Naive thymus-derived CD4-positive, alpha-beta T cell (primary cell): ENCODE data around the gene UBA1. TPM values are rescaled to one million over a fixed set of nuclear protein-coding genes. Genes with fewer than 3 reads are reported as not detected.
"Not testable (repeated sequence)": the region's sequence is repeated elsewhere in the genome, so short reads cannot be mapped to it uniquely, and the experiment has no call there.

ENCODE experiments used
- ATAC-seq: fragments of 150-1000 bp; cut with Tn5 transposase; 2 replicates; pipeline ENCODE4 v1.10.0; 2021; ENCODE audit warnings: mild to moderate bottlenecking, moderate library complexity
- CTCF ChIA-PET: fragments of 350-600 bp; sonication (Branson Sonifier 250); formaldehyde crosslinking; loops from one replicate; lab custom pipeline; 2021; ENCODE audit warnings: antibody characterized with exemption; lab: Charles Lee
- POLR2A ChIA-PET: fragments of 350-600 bp; sonication (Branson Sonifier 250); formaldehyde crosslinking; loops from one replicate; lab custom pipeline; 2021; ENCODE audit warnings: antibody characterized with exemption, inconsistent platforms; lab: Charles Lee
- DNase-seq, 9 donors: peaks; one replicate each; pipeline versions ENCODE4 v3.0.0 to v3.0.0-alpha.2; 2020 to 2022; ENCODE audit warnings: mixed read lengths in 1 of 9
- H3K27ac ChIP-seq: one replicate; pipeline ENCODE4 v1.7.0; 2013; ENCODE audit warnings: mild to moderate bottlenecking, low read depth, low read length, moderate library complexity
- H3K27me3 ChIP-seq, 2 donors: one replicate each; pipeline ENCODE4 v1.7.0; 2013; ENCODE audit warnings: low read length in 2 of 2, mild to moderate bottlenecking in 2 of 2, moderate library complexity in 2 of 2; ENCODE audit not compliant: control insufficient read depth in 2 of 2, insufficient read depth in 2 of 2
- H3K36me3 ChIP-seq, 3 experiments: 1 replicate in 2 of 3; 2 replicates in 1 of 3; pipeline ENCODE4 v1.7.0; 2013; ENCODE audit warnings: low read length in 3 of 3, mild to moderate bottlenecking in 3 of 3, moderate library complexity in 1 of 3; ENCODE audit not compliant: insufficient read depth in 3 of 3, control insufficient read depth in 2 of 3
- H3K4me1 ChIP-seq, 2 donors: one replicate each; pipeline ENCODE4 v1.7.0; 2013; ENCODE audit warnings: low read length in 2 of 2, mild to moderate bottlenecking in 2 of 2, moderate library complexity in 1 of 2; ENCODE audit not compliant: control insufficient read depth in 2 of 2, insufficient read depth in 2 of 2
- H3K4me3 ChIP-seq: 2 replicates; pipeline ENCODE4 v1.7.0; 2013; ENCODE audit warnings: mild to moderate bottlenecking, low read length
- H3K9me3 ChIP-seq, 3 experiments: 1 replicate in 2 of 3; 2 replicates in 1 of 3; pipeline ENCODE4 v1.7.0; 2013; ENCODE audit warnings: low read length in 3 of 3; ENCODE audit not compliant: control insufficient read depth in 2 of 3
- H3K27ac Mint-ChIP-seq, 9 donors: one replicate each; pipeline ENCODE4 v1.8.0; 2020 to 2022; ENCODE audit warnings: mixed read lengths in 9 of 9, mild to moderate bottlenecking in 8 of 9, moderate library complexity in 5 of 9, inconsistent platforms in 2 of 9
- H3K27me3 Mint-ChIP-seq, 5 donors: one replicate each; pipeline ENCODE4 v1.8.0; 2021 to 2022; ENCODE audit warnings: mixed read lengths in 5 of 5, mild to moderate bottlenecking in 1 of 5
- H3K36me3 Mint-ChIP-seq, 5 donors: one replicate each; pipeline ENCODE4 v1.8.0; 2020 to 2022; ENCODE audit warnings: mixed read lengths in 5 of 5, mild to moderate bottlenecking in 3 of 5, inconsistent platforms in 1 of 5
- H3K4me1 Mint-ChIP-seq, 7 donors: one replicate each; pipeline ENCODE4 v1.8.0; 2020 to 2022; ENCODE audit warnings: mixed read lengths in 7 of 7, mild to moderate bottlenecking in 3 of 7, inconsistent platforms in 1 of 7
- H3K4me3 Mint-ChIP-seq, 10 donors: one replicate each; pipeline ENCODE4 v1.8.0; 2020 to 2022; ENCODE audit warnings: mild to moderate bottlenecking in 10 of 10, mixed read lengths in 10 of 10, moderate library complexity in 6 of 10, inconsistent platforms in 2 of 10
- H3K9me3 Mint-ChIP-seq, 11 donors: one replicate each; pipeline ENCODE4 v1.8.0; 2020 to 2022; ENCODE audit warnings: mixed read lengths in 11 of 11, mild to moderate bottlenecking in 4 of 11, inconsistent platforms in 1 of 11, moderate library complexity in 1 of 11
- intact Hi-C, 2 donors: fragments of 100-400 bp; cut with micrococcal nuclease; formaldehyde crosslinking; loops; one replicate each; pipeline ENCODE4 v1.15.1; 2023
- polyA plus RNA-seq, 2 donors: library from polyadenylated mRNA; unstranded; fragments of 300-500 nt; fragmentation: Illumina TruSeq; gene quantifications; one replicate each; pipeline ENCODE4 v1.2.3, GENCODE V29; 2021
- total RNA-seq, 6 experiments: library from RNA in 5 of 6; stranded (reverse) in 5 of 6; gene quantifications; 1 replicate in 5 of 6; 2 replicates in 1 of 6; pipeline ENCODE4 v1.2.3 and lab custom pipeline; 2021 to 2026

UBA1 gene
- total and polyA plus RNA-seq, 7 experiments from 2014 or later, result 98.0 to 187 (median 128) TPM

GRCh38 chrX:47257620-47258019, 64.0 kb downstream of the UBA1 start:
- H3K27ac Mint-ChIP-seq, H3K27me3 ChIP-seq, intact Hi-C loops, H3K27me3 Mint-ChIP-seq, CTCF ChIA-PET, ATAC-seq, H3K4me1 Mint-ChIP-seq, DNase-seq, H3K9me3 ChIP-seq, H3K36me3 ChIP-seq, H3K4me3 ChIP-seq, H3K4me3 Mint-ChIP-seq, H3K27ac ChIP-seq, H3K4me1 ChIP-seq: not testable (repeated sequence)
- POLR2A ChIA-PET, result interaction anchor here (0.6 kb wide), 1 partner anchor 127 kb away, joined by 3 read pairs; no protein-coding TSS in a partner anchor
- peaks cover 0 to 20% (median 4%) of the 10 kb centered on the region in 11 donors for H3K9me3 Mint-ChIP-seq
- H3K36me3 Mint-ChIP-seq, result peaks cover 0 to 12% (median 1%) of the 10 kb centered on the region in 5 donors

Other genes starting within 250 kb of the UBA1 start
- not detected for gene RGN, start 115.4 kb upstream of the UBA1 start, total RNA-seq
- not detected for gene RGN, start 115.4 kb upstream of the UBA1 start, polyA plus RNA-seq
- 10 to 100 TPM; 51.3 to 92.5 (median 55.2) TPM for gene NDUFB11, start 49.1 kb upstream of the UBA1 start, total RNA-seq
- gene NDUFB11, start 49.1 kb upstream of the UBA1 start, polyA plus RNA-seq, result 100 to 1,000 TPM; 152 to 162 TPM
- gene RBM10, start 48.6 kb upstream of the UBA1 start, total RNA-seq, result 10 to 100 TPM; 31.8 to 55.6 (median 47.6) TPM
- gene RBM10, start 48.6 kb upstream of the UBA1 start, polyA plus RNA-seq, result 10 to 100 TPM; 24.6 to 36.4 TPM
- 100 to 1,000 TPM in 2 of 5 experiments, 10 to 100 TPM in 3; 51.8 to 112 (median 62.4) TPM for gene CDK16, start 24.9 kb downstream of the UBA1 start, total RNA-seq
- gene CDK16, start 24.9 kb downstream of the UBA1 start, polyA plus RNA-seq, result 10 to 100 TPM in 1 of 2 donors, 1 to 10 TPM in 1; 6.4 to 15.7 TPM
- gene USP11, start 39.2 kb downstream of the UBA1 start, total RNA-seq, result 100 to 1,000 TPM in 1 of 5 experiments, 10 to 100 TPM in 4; 21.3 to 101 (median 77.0) TPM
- gene USP11, start 39.2 kb downstream of the UBA1 start, polyA plus RNA-seq, result 10 to 100 TPM; 51.2 to 94.7 TPM
- gene ZNF157, start 176.7 kb downstream of the UBA1 start, total RNA-seq, result 1 to 10 TPM in 3 of 5 experiments, under 1 TPM in 2; 0.27 to 2.4 (median 1.6) TPM
- gene ZNF157, start 176.7 kb downstream of the UBA1 start, polyA plus RNA-seq, result under 1 TPM; 0.21 to 0.92 TPM